Parathyroid adenoma (tissue), 2 donors: ENCODE measurements around the gene YAP1.

Experiments
- H2AFZ ChIP-seq: fragments of 300-600 bp; sonication (generic); one replicate; pipeline ENCODE4 v1.7.0; 2017; ENCODE audit warnings: antibody characterized with exemption, mild to moderate bottlenecking
- H3K27ac ChIP-seq: fragments of 300-600 bp; sonication (generic); one replicate; pipeline ENCODE4 v1.7.0; 2017
- H3K27me3 ChIP-seq: fragments of 300-600 bp; sonication (generic); one replicate; pipeline ENCODE4 v1.7.0; 2017; ENCODE audit warnings: low read length; ENCODE audit not compliant: control insufficient read depth, insufficient read depth
- H3K36me3 ChIP-seq: fragments of 300-600 bp; sonication (generic); one replicate; pipeline ENCODE4 v1.7.0; 2017; ENCODE audit warnings: low read length; ENCODE audit not compliant: control insufficient read depth, insufficient read depth
- H3K4me1 ChIP-seq: fragments of 300-600 bp; sonication (generic); one replicate; pipeline ENCODE4 v1.7.0; 2017; ENCODE audit warnings: control low read depth
- H3K4me2 ChIP-seq: fragments of 300-600 bp; sonication (generic); one replicate; pipeline ENCODE4 v1.7.0; 2017; ENCODE audit warnings: low read length
- H3K4me3 ChIP-seq: fragments of 300-600 bp; sonication (generic); one replicate; pipeline ENCODE4 v1.7.0; 2017; ENCODE audit warnings: low read depth, low read length
- H3K79me2 ChIP-seq: fragments of 300-600 bp; sonication (generic); one replicate; pipeline ENCODE4 v1.7.0; 2017; ENCODE audit warnings: control low read depth
- H3K9ac ChIP-seq: fragments of 300-600 bp; sonication (generic); one replicate; pipeline ENCODE4 v1.7.0; 2017; ENCODE audit warnings: mild to moderate bottlenecking
- H3K9me3 ChIP-seq: fragments of 300-600 bp; sonication (generic); one replicate; pipeline ENCODE4 v1.7.0; 2017; ENCODE audit warnings: low read length; ENCODE audit not compliant: control insufficient read depth
- CTCF ChIP-seq: fragments of 300-600 bp; sonication (generic); IDR thresholded peaks from one replicate; pipeline ENCODE4 v1.7.0; 2017; ENCODE audit warnings: antibody characterized with exemption, mild to moderate bottlenecking
- donor health status: primary hyperparathyroidism.

YAP1 gene

GRCh38 chr11:102274628-102275027 lies 164.4 kb downstream of the YAP1 start:
- Histone ChIP-seq H2AFZ (no peak overlapping the region), H3K27ac (no peak overlapping the region)

GRCh38 chr11:102276362-102276761 lies 166.1 kb downstream of the YAP1 start:
- Histone ChIP-seq H3K27ac (no peak overlapping the region), H3K27me3 (no peaks in the 10 kb centered on the region), H3K4me3 (no peak overlapping the region), H3K4me2 (no peak overlapping the region), H3K9ac (no peak overlapping the region), H3K9me3 (no peaks in the 10 kb centered on the region), H2AFZ (no peak overlapping the region), H3K4me1 (peaks cover 2% of the 10 kb centered on the region), H3K36me3 (no peaks in the 10 kb centered on the region), H3K79me2 (no peaks in the 10 kb centered on the region)
- no peak for TF ChIP-seq CTCF

More at GRCh38 chr11:102274628-102275027, 164.4 kb downstream of the YAP1 start:
- no peak for TF ChIP-seq CTCF
- Histone ChIP-seq H3K79me2 (no peaks in the 10 kb centered on the region), H3K36me3 (no peaks in the 10 kb centered on the region), H3K4me2 (no peak overlapping the region), H3K9ac (no peak overlapping the region), H3K9me3 (no peaks in the 10 kb centered on the region), H3K4me3 (no peak overlapping the region), H3K27me3 (no peaks in the 10 kb centered on the region), H3K4me1 (no peaks in the 10 kb centered on the region)

GRCh38 chr11:102276783-102277182 lies 166.5 kb downstream of the YAP1 start:
- no peak overlapping the region for H3K4me3 ChIP-seq
- H3K9ac ChIP-seq = no peak overlapping the region
- H3K4me1 ChIP-seq = peaks cover 2% of the 10 kb centered on the region
- H3K9me3 ChIP-seq = no peaks in the 10 kb centered on the region
- no peaks in the 10 kb centered on the region for H3K27me3 ChIP-seq
- H3K79me2 ChIP-seq = no peaks in the 10 kb centered on the region
- H3K36me3 ChIP-seq = no peaks in the 10 kb centered on the region
- no peak overlapping the region for H2AFZ ChIP-seq
- no peak overlapping the region for H3K27ac ChIP-seq
- no peak for TF ChIP-seq CTCF
- no peak overlapping the region for H3K4me2 ChIP-seq

- Histone ChIP-seq H2AFZ (peak overlapping the region; percentile 0), H3K27me3 (no peaks in the 10 kb centered on the region), H3K79me2 (no peaks in the 10 kb centered on the region), H3K36me3 (no peaks in the 10 kb centered on the region), H3K4me3 (no peak overlapping the region), H3K27ac (no peak overlapping the region), H3K9ac (no peak overlapping the region), H3K4me2 (peak overlapping the region; percentile 23), H3K4me1 (peaks cover 2% of the 10 kb centered on the region), H3K9me3 (no peaks in the 10 kb centered on the region)
- TF ChIP-seq CTCF = no peak
Observed at GRCh38 chr11:102279641-102280170, 169.5 kb downstream of the YAP1 start.

- Histone ChIP-seq H3K27ac (no peak overlapping the region), H2AFZ (no peak overlapping the region), H3K9ac (no peak overlapping the region), H3K27me3 (no peaks in the 10 kb centered on the region), H3K79me2 (no peaks in the 10 kb centered on the region), H3K4me1 (peaks cover 2% of the 10 kb centered on the region), H3K36me3 (no peaks in the 10 kb centered on the region), H3K9me3 (no peaks in the 10 kb centered on the region), H3K4me2 (peak overlapping the region; percentile 23), H3K4me3 (no peak overlapping the region)
- no peak for TF ChIP-seq CTCF
Observed at GRCh38 chr11:102280245-102280833, 170.1 kb downstream of the YAP1 start.
